PC-3 (cell line): Measurements from ENCODE around the gene GULP1. TPM values are rescaled to one million over a fixed set of nuclear protein-coding genes. Genes with fewer than 3 reads are reported as not detected.

Experiments used
- ATAC-seq: fragments of 200-7000 bp; cut with Tn5 transposase; 2 replicates; pipeline ENCODE4 v1.9.1; 2020; ENCODE audit warnings: mild to moderate bottlenecking, moderate library complexity
- BruUV-seq: library from RNA; stranded (reverse); fragments of 400-500 nt; replicated peaks from 2 replicates; lab custom pipeline; 2021; lab: Mats Ljungman, UMichigan
- CTCF ChIA-PET: fragments of 300-600 bp; sonication (Branson Sonifier 250); formaldehyde crosslinking; loops from one replicate; lab custom pipeline; 2022; ENCODE audit warnings: antibody characterized with exemption; lab: Charles Lee
- POLR2A ChIA-PET: fragments of 300-600 bp; sonication (Branson Sonifier 250); formaldehyde crosslinking; loops from one replicate; lab custom pipeline; 2022; ENCODE audit warnings: antibody characterized with exemption; ENCODE audit not compliant: unreplicated experiment; lab: Charles Lee
- DNase-seq: peaks from one replicate; pipeline ENCODE4 v3.0.0-alpha.2; 2015
- H2AFZ ChIP-seq: fragments of 300-600 bp; sonication (generic); 2 replicates; pipeline ENCODE4 v1.6.0; 2016; ENCODE audit warnings: antibody characterized with exemption, low read length
- H3F3A ChIP-seq: fragments of 300-600 bp; sonication (generic); one replicate; pipeline ENCODE4 v1.6.0; 2017; ENCODE audit warnings: antibody characterized with exemption, low read length, control low read depth, mild to moderate bottlenecking; ENCODE audit not compliant: unreplicated experiment
- H3K27ac ChIP-seq: fragments of 300-600 bp; sonication (generic); 2 replicates; pipeline ENCODE4 v1.5.1; 2016; ENCODE audit warnings: mild to moderate bottlenecking, low read length
- H3K27me3 ChIP-seq: fragments of 300-600 bp; sonication (generic); 2 replicates; pipeline ENCODE4 v1.6.1; 2016; ENCODE audit warnings: low read length, mixed read lengths
- H3K36me3 ChIP-seq: fragments of 300-600 bp; sonication (generic); 2 replicates; pipeline ENCODE4 v1.6.1; 2016; ENCODE audit warnings: low read depth, mixed run types, low read length, mixed read lengths
- H3K4me1 ChIP-seq: fragments of 300-600 bp; sonication (generic); 2 replicates; pipeline ENCODE4 v1.5.1; 2016; ENCODE audit warnings: low read length; ENCODE audit not compliant: insufficient read depth
- H3K4me2 ChIP-seq: fragments of 300-600 bp; sonication (generic); 2 replicates; pipeline ENCODE4 v1.6.0; 2016; ENCODE audit warnings: low read length
- H3K4me3 ChIP-seq: fragments of 300-600 bp; sonication (generic); 2 replicates; pipeline ENCODE4 v1.5.1; 2016; ENCODE audit warnings: mild to moderate bottlenecking, low read length, mixed read lengths
- H3K79me2 ChIP-seq: fragments of 300-600 bp; sonication (generic); 2 replicates; pipeline ENCODE4 v1.6.1; 2017; ENCODE audit warnings: low read length, mixed read lengths
- H3K9ac ChIP-seq: fragments of 300-600 bp; sonication (generic); 2 replicates; pipeline ENCODE4 v1.6.0; 2016; ENCODE audit warnings: mild to moderate bottlenecking, low read length
- H3K9me2 ChIP-seq: fragments of 300-600 bp; sonication (generic); replicated peaks from 2 replicates; pipeline ENCODE4 v1.6.1; 2016; ENCODE audit warnings: mixed run types, low read length, mixed read lengths
- H3K9me3 ChIP-seq: fragments of 300-600 bp; sonication (generic); 2 replicates; pipeline ENCODE4 v1.6.1; 2016; ENCODE audit warnings: low read length, mixed read lengths
- H4K20me1 ChIP-seq: fragments of 300-600 bp; sonication (generic); 2 replicates; pipeline ENCODE4 v1.6.1; 2016; ENCODE audit warnings: low read length, mixed read lengths
- CTCF ChIP-seq: fragments of 300-600 bp; sonication (generic); conservative IDR thresholded peaks from 2 replicates; pipeline ENCODE4 v1.5.1; 2017; ENCODE audit warnings: antibody characterized with exemption, low read depth, mild to moderate bottlenecking, low read length
- EZH2 ChIP-seq: fragments of 300-600 bp; sonication (generic); IDR thresholded peaks from one replicate; pipeline ENCODE4 v1.6.1; 2017; ENCODE audit warnings: antibody characterized with exemption, mild to moderate bottlenecking, low read length; ENCODE audit not compliant: unreplicated experiment
- EZH2phosphoT487 ChIP-seq: fragments of 300-600 bp; sonication (generic); IDR thresholded peaks from 2 replicates; pipeline ENCODE4 v1.6.1; 2018; ENCODE audit warnings: mild to moderate bottlenecking, antibody characterized with exemption, low read length, borderline replicate concordance
- intact Hi-C: fragments of 100-400 bp; cut with micrococcal nuclease; formaldehyde crosslinking; loops from 2 replicates; pipeline ENCODE4 v1.9.0; 2023
- total RNA-seq: library from RNA; depleted of rRNA; stranded (reverse); fragments of >200 nt; gene quantifications from 2 replicates; pipeline ENCODE4 v1.2.3, GENCODE V29; 2014

GULP1 gene
- total RNA-seq, 1 experiment from 2014 or later, result 25.5 TPM

- no TSS peak for BruUV-seq
- H3K4me3 ChIP-seq, result no peak overlapping the region
- no peak for DNase-seq
- no peaks in the 10 kb centered on the region for H3K27me3 ChIP-seq
- TF ChIP-seq CTCF (no peak), EZH2phosphoT487 (no peak), EZH2 (no peak)
- no peaks in the 10 kb centered on the region for H3F3A ChIP-seq
- POLR2A ChIA-PET, result no interaction called here
- no peaks in the 10 kb centered on the region; the same call in 1 of the 2 replicates for H3K9me2 ChIP-seq
- no peaks in the 10 kb centered on the region for H4K20me1 ChIP-seq
- no peaks in the 10 kb centered on the region for H3K79me2 ChIP-seq
- intact Hi-C loops, result no loop called here
- CTCF ChIA-PET, result no interaction called here
- no peak overlapping the region for H3K9ac ChIP-seq
- H2AFZ ChIP-seq, result no peak overlapping the region
- no peak overlapping the region for H3K27ac ChIP-seq
- ATAC-seq, result no peak
- H3K9me3 ChIP-seq, result no peaks in the 10 kb centered on the region
- H3K36me3 ChIP-seq, result no peaks in the 10 kb centered on the region
- H3K4me2 ChIP-seq, result no peak overlapping the region
- no peaks in the 10 kb centered on the region for H3K4me1 ChIP-seq
Observed at GRCh38 chr2:188349019-188349418, 57.3 kb downstream of the GULP1 start.

GRCh38 chr2:188353282-188353681 lies 61.6 kb downstream of the GULP1 start:
- Histone ChIP-seq H4K20me1 (no peaks in the 10 kb centered on the region), H3K36me3 (no peaks in the 10 kb centered on the region), H3K9me2 (no peaks in the 10 kb centered on the region; the same call in 1 of the 2 replicates), H3K9ac (no peak overlapping the region), H2AFZ (no peak overlapping the region), H3K9me3 (no peaks in the 10 kb centered on the region), H3K4me2 (no peak overlapping the region), H3F3A (no peaks in the 10 kb centered on the region), H3K27me3 (no peaks in the 10 kb centered on the region), H3K4me3 (no peak overlapping the region), H3K4me1 (no peaks in the 10 kb centered on the region), H3K79me2 (no peaks in the 10 kb centered on the region), H3K27ac (no peak overlapping the region)
- ATAC-seq (no peak), DNase-seq (no peak)
- no peak for TF ChIP-seq EZH2
- CTCF ChIA-PET, result no interaction called here
- no TSS peak for BruUV-seq
- intact Hi-C loops, result no loop called here
- POLR2A ChIA-PET, result interaction anchor here (0.6 kb wide), 1 partner anchor 1107 kb away, joined by 3 read pairs; no protein-coding TSS in a partner anchor

GRCh38 chr2:188360485-188361263 lies 69.0 kb downstream of the GULP1 start:
- no TSS peak for BruUV-seq
- intact Hi-C loops, result loop anchor here (10.0 kb wide), 1 partner anchor 154 kb away; no protein-coding TSS in a partner anchor
- no peaks in the 10 kb centered on the region for H3F3A ChIP-seq
- H3K9me2 ChIP-seq, result no peaks in the 10 kb centered on the region
- no peak overlapping the region for H2AFZ ChIP-seq
- H3K27me3 ChIP-seq, result no peaks in the 10 kb centered on the region
- no peaks in the 10 kb centered on the region for H3K4me1 ChIP-seq
- no peak for ATAC-seq
- no peak for DNase-seq
- H3K36me3 ChIP-seq, result no peaks in the 10 kb centered on the region
- H3K9me3 ChIP-seq, result no peaks in the 10 kb centered on the region
- H3K4me2 ChIP-seq, result no peak overlapping the region
- no peaks in the 10 kb centered on the region for H3K79me2 ChIP-seq
- no peaks in the 10 kb centered on the region for H4K20me1 ChIP-seq
- no peak overlapping the region for H3K27ac ChIP-seq
- ChIA-PET CTCF (no interaction called here), POLR2A (no interaction called here)
- no peak for TF ChIP-seq EZH2phosphoT487
- TF ChIP-seq EZH2, result no peak
- TF ChIP-seq CTCF, result no peak
- no peak overlapping the region for H3K9ac ChIP-seq
- H3K4me3 ChIP-seq, result no peak overlapping the region
